Tibial artery (tissue), 4 donors: ENCODE data around the gene TPP1.

Experiments used
- DNase-seq, 2 donors: peaks; one replicate each; pipeline ENCODE4 v3.0.0-alpha.2; 2019
- H3K27ac ChIP-seq, 2 donors: fragments of 200-600 bp; sonication (generic) in 1 of 2; 1 replicate in 1 of 2; 2 replicates in 1 of 2; pipeline ENCODE4 v1.5.1; 2018 to 2019; ENCODE audit warnings: mild to moderate bottlenecking in 1 of 2
- H3K27me3 ChIP-seq, 2 donors: fragments of 200-600 bp; sonication (generic) in 1 of 2; one replicate each; pipeline versions ENCODE4 v1.5.1 to v1.6.0; 2016 to 2019
- H3K36me3 ChIP-seq, 3 donors: fragments of 200-600 bp; sonication (generic) in 2 of 3; one replicate each; pipeline ENCODE4 v1.5.1; 2016 to 2019; ENCODE audit warnings: mild to moderate bottlenecking in 2 of 3
- H3K4me1 ChIP-seq, 4 donors: fragments of 200-600 bp; sonication (generic) in 2 of 4; 1 replicate in 3 of 4; 2 replicates in 1 of 4; pipeline ENCODE4 v1.5.1; 2016 to 2019
- H3K4me3 ChIP-seq, 2 donors: fragments of 200-600 bp; sonication (generic) in 1 of 2; 1 replicate in 1 of 2; 2 replicates in 1 of 2; pipeline ENCODE4 v1.5.1; 2018 to 2019; ENCODE audit warnings: mild to moderate bottlenecking in 2 of 2
- H3K9me3 ChIP-seq, 3 donors: fragments of 200-600 bp; sonication (generic) in 1 of 3; one replicate each; pipeline ENCODE4 v1.5.1; 2016 to 2019
- intact Hi-C: fragments of 100-400 bp; cut with DNase I; formaldehyde crosslinking; loops from one replicate; pipeline ENCODE4 v1.15.0; 2023; ENCODE audit warnings: low total_unique reads
- TF ChIP-seq, protein P1 (sequence below), 2 experiments: fragments of 200-600 bp in 1 of 2; fragments of 450-650 bp in 1 of 2; IDR thresholded peaks; one replicate each; pipeline ENCODE4 v1.5.1; 2017 to 2019; ENCODE audit warnings: antibody characterized with exemption in 2 of 2, mild to moderate bottlenecking in 1 of 2, moderate library complexity in 1 of 2

TPP1 gene

DNA sequence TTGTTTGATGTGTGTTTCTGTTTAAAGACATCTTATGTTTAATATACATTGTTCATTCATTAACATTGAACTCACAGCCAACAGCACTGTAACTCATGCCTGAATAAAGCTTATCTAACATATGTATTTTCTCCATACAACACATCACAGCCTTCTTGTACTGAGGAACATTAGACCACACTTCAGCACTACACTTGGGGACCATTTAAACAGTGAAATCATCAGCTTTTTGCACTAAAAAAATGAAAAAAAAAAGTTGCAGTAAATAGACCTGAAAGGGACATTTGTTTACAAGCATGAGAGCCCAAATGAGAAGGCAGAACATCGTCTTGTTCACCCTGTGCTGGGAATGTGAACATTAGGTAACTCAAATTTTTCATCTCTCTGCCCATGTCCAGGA, 15.3 kb upstream of the TPP1 start:
- Histone ChIP-seq H3K36me3 (peaks cover 9 to 46% (median 32%) of the 10 kb centered on the region in 3 donors), H3K4me3 (no peak overlapping the region), H3K9me3 (no peaks in the 10 kb centered on the region), H3K27me3 (no peaks in the 10 kb centered on the region), H3K4me1 (peaks cover 0 to 48% (median 40%) of the 10 kb centered on the region in 4 donors), H3K27ac (no peak overlapping the region)
- DNase-seq = no peak
- intact Hi-C loops = no loop called here
- TF ChIP-seq, protein P1, sequence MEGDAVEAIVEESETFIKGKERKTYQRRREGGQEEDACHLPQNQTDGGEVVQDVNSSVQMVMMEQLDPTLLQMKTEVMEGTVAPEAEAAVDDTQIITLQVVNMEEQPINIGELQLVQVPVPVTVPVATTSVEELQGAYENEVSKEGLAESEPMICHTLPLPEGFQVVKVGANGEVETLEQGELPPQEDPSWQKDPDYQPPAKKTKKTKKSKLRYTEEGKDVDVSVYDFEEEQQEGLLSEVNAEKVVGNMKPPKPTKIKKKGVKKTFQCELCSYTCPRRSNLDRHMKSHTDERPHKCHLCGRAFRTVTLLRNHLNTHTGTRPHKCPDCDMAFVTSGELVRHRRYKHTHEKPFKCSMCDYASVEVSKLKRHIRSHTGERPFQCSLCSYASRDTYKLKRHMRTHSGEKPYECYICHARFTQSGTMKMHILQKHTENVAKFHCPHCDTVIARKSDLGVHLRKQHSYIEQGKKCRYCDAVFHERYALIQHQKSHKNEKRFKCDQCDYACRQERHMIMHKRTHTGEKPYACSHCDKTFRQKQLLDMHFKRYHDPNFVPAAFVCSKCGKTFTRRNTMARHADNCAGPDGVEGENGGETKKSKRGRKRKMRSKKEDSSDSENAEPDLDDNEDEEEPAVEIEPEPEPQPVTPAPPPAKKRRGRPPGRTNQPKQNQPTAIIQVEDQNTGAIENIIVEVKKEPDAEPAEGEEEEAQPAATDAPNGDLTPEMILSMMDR (IDR thresholded peaks at IDR 0.05) = no peak

DNA sequence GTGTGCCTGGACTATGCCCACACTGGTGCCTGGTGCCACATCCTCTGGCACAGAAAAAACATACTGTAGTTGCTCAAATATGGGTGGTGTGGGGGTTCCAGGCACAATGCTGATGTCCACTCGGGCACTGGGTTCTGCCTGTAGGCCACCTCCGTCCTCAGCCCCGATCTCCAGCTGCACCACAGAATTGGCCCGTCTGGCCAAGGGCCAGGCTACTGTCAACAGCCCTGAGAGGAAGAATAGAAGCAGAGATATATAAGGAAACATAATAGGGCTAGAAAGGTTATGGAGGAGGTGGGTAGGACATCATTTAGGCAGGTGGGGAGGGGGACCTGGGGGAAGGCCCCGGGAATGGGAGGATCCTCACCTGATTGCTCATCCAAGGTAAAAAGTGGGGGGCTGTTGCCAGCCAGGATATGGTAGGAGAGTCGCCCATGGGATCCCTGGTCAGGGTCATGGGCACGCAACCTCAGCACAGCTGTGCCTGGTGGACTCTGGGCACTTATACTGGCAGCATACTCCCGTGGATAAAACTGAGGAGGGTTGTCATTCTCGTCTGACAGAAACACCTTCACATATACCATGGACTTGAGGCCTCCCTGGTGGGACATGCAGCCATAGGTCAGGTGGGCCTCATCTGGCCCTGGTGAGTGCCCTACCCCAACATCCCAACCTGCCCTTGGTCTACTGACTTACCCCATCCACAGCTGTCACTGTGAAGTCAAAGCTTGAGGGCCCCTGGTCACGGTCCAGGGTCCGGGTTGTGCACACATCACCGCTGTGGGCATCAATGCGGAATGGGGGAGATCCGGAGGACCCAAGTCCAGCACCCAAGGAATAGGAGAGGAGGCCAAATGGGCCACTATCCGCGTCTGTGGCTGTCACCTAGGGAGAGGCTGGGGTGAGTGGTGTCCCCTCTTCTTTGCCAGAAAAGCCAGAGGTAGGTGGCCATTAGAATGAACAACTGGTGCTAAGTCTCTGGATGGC, 14.5 kb upstream of the TPP1 start:
- intact Hi-C loops = no loop called here
- H3K36me3 ChIP-seq = peaks cover 9 to 54% (median 39%) of the 10 kb centered on the region in 3 donors
- DNase-seq = peak in 1 of 2 donors; percentile 53

DNA sequence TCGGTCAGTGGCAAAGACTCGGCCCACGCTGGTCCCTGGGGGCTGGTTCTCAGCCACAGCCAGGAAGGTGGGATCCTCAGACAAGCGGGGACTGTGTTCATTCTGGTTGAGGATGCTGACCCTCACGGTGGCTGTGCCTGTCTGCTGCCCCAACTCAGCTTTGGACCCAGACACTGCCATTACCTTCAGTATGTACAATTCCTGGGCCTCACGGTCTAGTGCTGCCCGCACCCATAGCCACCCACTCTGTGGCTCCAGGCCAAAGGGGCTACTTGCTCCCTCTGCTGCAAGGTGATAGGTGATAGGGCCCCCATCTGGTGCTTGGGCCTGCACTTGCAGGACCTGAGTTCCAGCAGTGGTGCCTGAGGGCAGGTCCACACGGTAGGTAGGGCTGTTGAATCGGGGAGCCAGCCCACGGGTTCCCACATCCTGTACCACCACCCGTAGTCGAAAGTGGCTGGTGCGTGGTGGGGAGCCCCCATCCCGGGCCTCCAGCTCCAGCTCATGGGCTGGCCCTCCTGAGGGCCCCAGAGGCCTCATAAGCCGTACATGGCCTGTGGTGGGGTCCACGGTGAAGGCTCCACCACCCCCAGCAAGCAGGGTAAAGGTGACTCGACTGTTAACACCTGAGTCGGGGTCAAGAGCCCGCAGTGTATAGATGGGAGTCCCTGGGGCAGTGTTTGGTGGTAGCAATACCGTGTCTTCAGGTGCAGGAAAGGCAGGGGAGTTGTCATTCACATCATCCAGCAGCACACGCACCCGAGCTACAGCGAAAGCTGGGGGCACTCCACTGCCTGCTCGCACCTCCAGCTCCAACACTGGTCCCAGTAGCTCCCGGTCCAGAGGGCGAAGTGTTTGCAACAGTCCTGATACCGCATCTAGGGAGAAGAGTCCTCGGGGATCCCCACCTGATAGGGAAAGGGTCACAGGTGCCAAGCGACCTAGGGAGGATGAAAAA, 13.2 kb upstream of the TPP1 start:
- Histone ChIP-seq H3K36me3 (peaks cover 11 to 63% (median 42%) of the 10 kb centered on the region in 3 donors), H3K27me3 (no peaks in the 10 kb centered on the region), H3K9me3 (no peaks in the 10 kb centered on the region), H3K27ac (no peak overlapping the region), H3K4me1 (peaks cover 0 to 27% (median 22%) of the 10 kb centered on the region in 4 donors), H3K4me3 (no peak overlapping the region)
- peak in 1 of 2 donors; percentile 44 for DNase-seq
- TF ChIP-seq, protein P1 (IDR thresholded peaks at IDR 0.05) = no peak
- intact Hi-C loops = no loop called here

More for the DNA sequence above, 14.5 kb upstream of the TPP1 start:
- Histone ChIP-seq H3K27ac (no peak overlapping the region), H3K4me1 (peaks cover 0 to 40% (median 34%) of the 10 kb centered on the region in 4 donors), H3K9me3 (no peaks in the 10 kb centered on the region), H3K4me3 (no peak overlapping the region), H3K27me3 (no peaks in the 10 kb centered on the region)
- TF ChIP-seq, protein P1 (IDR thresholded peaks at IDR 0.05) = no peak

- no peak overlapping the region for H3K4me3 ChIP-seq
- no peaks in the 10 kb centered on the region for H3K27me3 ChIP-seq
- TF ChIP-seq, protein P1 (IDR thresholded peaks at IDR 0.05) = no peak
- no peak overlapping the region for H3K27ac ChIP-seq
- intact Hi-C loops = no loop called here
- no peaks in the 10 kb centered on the region for H3K9me3 ChIP-seq
- peaks cover 0 to 17% (median 14%) of the 10 kb centered on the region in 4 donors for H3K4me1 ChIP-seq
- peaks cover 15 to 72% (median 52%) of the 10 kb centered on the region in 3 donors for H3K36me3 ChIP-seq
- peak in 1 of 2 donors; percentile 53 for DNase-seq
Measured at GRCh38 chr11:6631361-6631890, 12.2 kb upstream of the TPP1 start.
